Putamen (tissue), 1 donor: ENCODE results near the gene IFNGR2.

Experiments
- DNase-seq: peaks from one replicate; pipeline ENCODE4 v3.0.0-alpha.2; 2016; ENCODE audit warnings: low spot score

Gene IFNGR2

DNA sequence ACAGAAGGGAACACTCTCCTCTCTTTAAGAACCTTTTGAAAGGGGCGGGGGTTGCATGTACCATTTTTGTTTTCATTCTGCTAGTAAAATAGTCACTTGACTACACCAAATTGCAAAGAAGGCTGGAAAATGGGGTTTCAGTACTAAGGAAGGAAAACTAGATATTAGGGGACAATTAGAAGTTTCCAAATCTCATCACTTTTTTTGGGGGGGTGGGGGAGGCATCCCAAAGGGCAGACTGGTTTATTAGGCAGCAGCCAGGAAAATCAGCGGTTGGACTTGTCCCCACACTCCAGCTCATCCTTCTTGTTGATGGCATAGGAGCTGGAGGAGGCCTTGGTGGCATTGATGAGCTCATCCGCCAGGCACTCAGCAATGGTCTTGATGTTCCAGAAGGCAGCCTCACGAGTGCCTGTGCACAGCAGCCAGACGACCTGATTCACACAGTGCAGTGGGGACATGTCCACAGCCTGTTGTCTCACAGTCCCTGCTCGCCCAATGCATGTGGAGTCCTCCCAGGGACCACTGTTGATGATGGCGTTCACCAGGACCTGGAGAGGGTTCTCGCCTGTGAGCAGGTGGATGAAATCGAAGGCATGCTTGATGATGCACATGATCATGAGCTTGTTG is 78.2 kb downstream of the IFNGR2 start:
- DNase-seq: no peak
